Neutrophil (primary cell): ENCODE results near the gene CCDC93.

Experiments used
- H3K27ac ChIP-seq: fragments of 200-600 bp; sonication (generic); 2 replicates; pipeline ENCODE4 v1.5.1; 2016; ENCODE audit warnings: mild to moderate bottlenecking, moderate library complexity
- H3K27me3 ChIP-seq: fragments of 200-600 bp; sonication (generic); 2 replicates; pipeline ENCODE4 v1.6.0; 2016; ENCODE audit warnings: mild to moderate bottlenecking
- H3K36me3 ChIP-seq: fragments of 200-600 bp; sonication (generic); 2 replicates; pipeline ENCODE4 v1.5.1; 2017
- H3K4me1 ChIP-seq, 2 experiments: fragments of 200-600 bp in 1 of 2; sonication (generic) in 1 of 2; 1 replicate in 1 of 2; 2 replicates in 1 of 2; pipeline versions ENCODE4 v1.5.1 to v1.6.1; 2013 to 2016; ENCODE audit warnings: low read depth in 1 of 2, low read length in 1 of 2, mild to moderate bottlenecking in 1 of 2, moderate library complexity in 1 of 2; ENCODE audit not compliant: control insufficient read depth in 1 of 2, insufficient read depth in 1 of 2
- H3K4me3 ChIP-seq, 2 experiments: fragments of 200-600 bp in 1 of 2; sonication (generic) in 1 of 2; 1 replicate in 1 of 2; 2 replicates in 1 of 2; pipeline ENCODE4 v1.5.1; 2013 to 2016; ENCODE audit warnings: low read depth in 1 of 2, low read length in 1 of 2, mild to moderate bottlenecking in 1 of 2, moderate library complexity in 1 of 2
- H3K9me3 ChIP-seq: fragments of 200-600 bp; sonication (generic); 2 replicates; pipeline ENCODE4 v1.5.1; 2016
- TF ChIP-seq, protein P1 (sequence below): fragments of 200-600 bp; sonication (generic); IDR thresholded peaks from 2 replicates; pipeline ENCODE4 v1.5.1; 2016; ENCODE audit warnings: antibody characterized with exemption

Gene CCDC93

DNA sequence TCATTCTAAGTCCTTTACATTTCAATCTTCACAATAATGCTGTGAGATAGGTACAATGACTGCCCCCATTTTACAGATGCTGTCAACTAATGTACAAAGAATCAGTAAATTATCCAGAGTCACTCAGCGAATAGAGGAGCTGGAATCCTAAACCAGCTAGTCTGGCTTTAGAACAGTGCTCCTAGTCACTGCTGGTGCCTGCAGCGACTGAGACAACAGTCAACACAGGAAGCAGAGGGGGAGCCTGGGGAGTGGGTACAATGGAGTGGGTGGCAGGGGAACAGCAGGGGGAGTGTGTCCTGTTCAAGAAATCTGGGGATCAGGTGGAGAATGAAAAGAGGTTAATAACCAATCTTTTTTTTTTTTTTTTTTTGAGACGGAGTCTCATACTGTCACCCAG is 37.3 kb downstream of the CCDC93 start:
- Histone ChIP-seq H3K36me3 (peaks cover 70% of the 10 kb centered on the region), H3K27me3 (no peaks in the 10 kb centered on the region), H3K4me1 (peaks cover 26% of the 10 kb centered on the region in 2 experiments), H3K4me3 (no peak overlapping the region), H3K27ac (no peak overlapping the region), H3K9me3 (no peaks in the 10 kb centered on the region)
- TF ChIP-seq, protein P1, sequence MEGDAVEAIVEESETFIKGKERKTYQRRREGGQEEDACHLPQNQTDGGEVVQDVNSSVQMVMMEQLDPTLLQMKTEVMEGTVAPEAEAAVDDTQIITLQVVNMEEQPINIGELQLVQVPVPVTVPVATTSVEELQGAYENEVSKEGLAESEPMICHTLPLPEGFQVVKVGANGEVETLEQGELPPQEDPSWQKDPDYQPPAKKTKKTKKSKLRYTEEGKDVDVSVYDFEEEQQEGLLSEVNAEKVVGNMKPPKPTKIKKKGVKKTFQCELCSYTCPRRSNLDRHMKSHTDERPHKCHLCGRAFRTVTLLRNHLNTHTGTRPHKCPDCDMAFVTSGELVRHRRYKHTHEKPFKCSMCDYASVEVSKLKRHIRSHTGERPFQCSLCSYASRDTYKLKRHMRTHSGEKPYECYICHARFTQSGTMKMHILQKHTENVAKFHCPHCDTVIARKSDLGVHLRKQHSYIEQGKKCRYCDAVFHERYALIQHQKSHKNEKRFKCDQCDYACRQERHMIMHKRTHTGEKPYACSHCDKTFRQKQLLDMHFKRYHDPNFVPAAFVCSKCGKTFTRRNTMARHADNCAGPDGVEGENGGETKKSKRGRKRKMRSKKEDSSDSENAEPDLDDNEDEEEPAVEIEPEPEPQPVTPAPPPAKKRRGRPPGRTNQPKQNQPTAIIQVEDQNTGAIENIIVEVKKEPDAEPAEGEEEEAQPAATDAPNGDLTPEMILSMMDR = no peak

DNA sequence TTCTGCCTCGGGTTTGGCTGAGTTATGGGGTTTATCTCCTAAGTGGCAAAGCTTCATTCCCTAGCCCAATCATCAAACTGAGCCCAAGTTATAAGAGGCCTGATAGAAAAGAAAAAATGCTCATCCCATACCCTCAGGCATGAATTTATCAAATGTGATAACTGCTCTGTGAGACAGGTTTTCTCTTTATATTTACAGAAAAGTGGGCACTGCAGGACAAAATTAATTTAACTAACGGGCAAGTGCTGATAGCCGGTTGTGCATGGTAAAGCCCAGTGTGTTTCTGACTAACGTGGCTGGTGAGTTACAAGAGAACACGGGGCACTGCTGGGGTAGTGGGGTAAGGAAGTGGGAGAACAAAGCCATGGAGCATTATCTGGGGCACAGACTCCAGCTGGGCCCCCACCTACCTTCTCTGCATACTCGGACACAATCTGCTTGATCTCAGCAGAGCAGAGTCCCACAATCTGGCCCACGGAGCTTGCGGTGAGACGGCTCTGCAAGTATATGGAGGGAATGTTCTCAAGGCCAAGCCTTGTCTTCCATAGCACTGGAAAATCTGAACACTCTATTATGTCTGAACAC is 40.3 kb downstream of the CCDC93 start:
- Histone ChIP-seq H3K4me3 (no peak overlapping the region), H3K36me3 (peaks cover 93% of the 10 kb centered on the region), H3K4me1 (no peaks in the 10 kb centered on the region), H3K27ac (no peak overlapping the region), H3K27me3 (no peaks in the 10 kb centered on the region), H3K9me3 (no peaks in the 10 kb centered on the region)
- TF ChIP-seq, protein P1 = no peak

DNA sequence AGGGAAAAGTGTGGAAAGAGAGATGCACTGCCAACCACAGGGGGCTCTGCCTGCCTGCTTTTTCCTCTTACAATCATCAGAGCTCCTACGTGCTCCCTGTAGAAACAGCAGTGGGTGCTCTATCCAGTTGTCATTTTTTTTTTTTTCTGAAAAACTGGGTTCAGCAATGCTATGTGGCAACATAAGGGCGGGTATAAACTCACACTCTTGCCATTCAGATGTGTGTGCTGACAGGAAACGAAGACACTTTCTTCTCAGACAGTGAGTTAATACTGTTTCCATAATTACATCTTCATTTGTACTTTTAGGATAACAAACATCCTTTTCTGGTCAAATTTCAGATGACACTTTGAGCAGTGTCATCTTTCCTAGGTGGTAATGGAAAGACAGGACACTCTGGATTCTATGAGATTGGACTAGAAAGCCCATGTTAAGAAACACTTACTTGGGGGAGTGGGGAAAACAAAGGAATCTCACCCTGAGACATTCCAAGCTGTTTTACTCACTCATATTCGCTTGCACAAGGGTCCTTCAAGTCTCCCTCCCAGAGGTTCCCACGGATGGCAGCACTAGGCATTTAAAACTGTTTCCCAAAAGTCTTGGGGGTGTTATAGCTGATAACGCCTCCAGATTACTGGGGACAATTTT is 41.3 kb downstream of the CCDC93 start:
- no peak overlapping the region for H3K4me3 ChIP-seq
- H3K27ac ChIP-seq = no peak overlapping the region
- peaks cover 95% of the 10 kb centered on the region for H3K36me3 ChIP-seq
- no peaks in the 10 kb centered on the region for H3K9me3 ChIP-seq
- no peaks in the 10 kb centered on the region for H3K4me1 ChIP-seq
- TF ChIP-seq, protein P1 = no peak
- H3K27me3 ChIP-seq = no peaks in the 10 kb centered on the region

DNA sequence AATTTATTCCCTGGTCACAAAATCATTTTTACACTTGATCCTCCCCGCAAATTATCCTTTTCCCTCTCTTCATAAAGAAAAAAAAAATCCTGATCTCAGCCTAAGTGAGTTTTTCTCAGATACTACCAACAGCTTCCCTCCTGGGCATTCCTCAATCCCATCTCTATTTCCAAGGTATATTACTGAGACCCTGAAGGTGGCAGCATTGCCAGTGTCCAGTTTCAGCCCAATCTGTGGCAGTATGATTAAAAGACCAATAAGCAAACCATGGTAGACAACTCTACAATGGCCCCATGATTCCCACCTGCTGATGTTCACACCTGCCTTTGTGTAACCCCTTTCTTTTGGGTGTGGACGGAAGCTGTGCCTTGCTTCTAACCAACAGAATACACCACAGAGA is 45.1 kb downstream of the CCDC93 start:
- Histone ChIP-seq H3K9me3 (no peaks in the 10 kb centered on the region), H3K4me3 (no peak overlapping the region), H3K27me3 (no peaks in the 10 kb centered on the region), H3K36me3 (peaks cover 80% of the 10 kb centered on the region), H3K4me1 (peaks cover 13 to 18% of the 10 kb centered on the region in 2 experiments), H3K27ac (no peak overlapping the region)
- TF ChIP-seq, protein P1 = no peak

DNA sequence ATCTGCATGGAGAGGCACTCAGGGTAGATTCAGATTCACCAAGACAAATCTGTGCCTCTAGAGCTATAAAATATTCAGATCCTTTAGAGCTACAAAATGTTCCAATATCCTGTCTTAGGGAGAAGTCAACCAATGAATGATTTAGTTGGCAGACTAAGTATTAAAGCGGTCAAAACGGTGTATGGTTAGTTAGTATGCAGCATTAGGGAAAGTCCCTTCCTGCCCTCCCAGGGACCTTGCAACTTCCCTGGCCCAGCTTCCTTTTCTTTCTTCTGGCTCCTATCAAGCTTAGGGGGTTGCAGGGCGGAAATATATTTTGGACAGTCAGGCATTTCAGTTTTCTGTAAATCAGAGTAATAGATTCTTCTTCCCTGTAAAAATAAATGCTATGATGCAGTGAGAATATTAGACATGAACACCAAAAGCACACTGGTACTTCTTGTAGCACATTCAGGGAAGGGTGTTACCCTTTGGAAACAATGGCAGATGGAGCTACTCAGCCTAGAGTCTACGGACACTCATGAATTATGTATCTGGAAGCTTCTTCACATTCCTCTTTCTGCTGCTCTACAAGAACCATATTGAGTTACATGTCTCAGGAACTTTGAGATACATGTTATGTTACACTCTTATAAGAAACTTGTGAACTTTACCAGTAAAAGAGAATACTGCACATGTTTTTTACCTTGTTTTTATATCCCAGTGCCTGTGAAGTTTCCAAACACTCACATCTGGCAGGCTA is 45.7 kb downstream of the CCDC93 start:
- Histone ChIP-seq H3K27ac (no peak overlapping the region), H3K27me3 (no peaks in the 10 kb centered on the region), H3K9me3 (no peaks in the 10 kb centered on the region), H3K4me3 (no peak overlapping the region), H3K36me3 (peaks cover 75% of the 10 kb centered on the region), H3K4me1 (peaks cover 19 to 23% of the 10 kb centered on the region in 2 experiments)
- TF ChIP-seq, protein P1 = no peak
